Cardiac septum (tissue), 1 donor: ENCODE measurements around the gene MSLN. TPM values are rescaled to one million over a fixed set of nuclear protein-coding genes. Genes with fewer than 3 reads are reported as not detected.

Experiments used
- DNase-seq: peaks from one replicate; pipeline ENCODE4 v3.0.0-alpha.2; 2020; ENCODE audit warnings: low spot score
- intact Hi-C: fragments of 100-400 bp; cut with DNase I; formaldehyde crosslinking; loops from one replicate; pipeline ENCODE4 v1.14.0; 2022
- total RNA-seq: library from RNA; stranded (reverse); fragmentation: NEBNext Ultra II Directional; extraction: Animal tissue kit (Norgen Biotek cat#: 25700); gene quantifications from one replicate; pipeline ENCODE4 v1.2.1, GENCODE V29; 2021
- donor health status: DM: no; HTN: no; CAD: no.

MSLN gene
- total RNA-seq, 1 donor from 2014 or later: not detected

- DNase-seq: no peak
- intact Hi-C loops: no loop called here
Measured at GRCh38 chr16:799111-799947, 38.8 kb downstream of the MSLN start.

- intact Hi-C loops: no loop called here
- DNase-seq: no peak
Measured at GRCh38 chr16:799948-800833, 39.7 kb downstream of the MSLN start, which contains the start of gene GNG13. Gene GNG13, minus strand, starts transcription at chr16:800734. Its CDS starts 1,657 bp downstream, at chr16:799077.

GRCh38 chr16:800834-801511 lies 40.4 kb downstream of the MSLN start:
- intact Hi-C loops: no loop called here

GRCh38 chr16:801584-802363 lies 41.2 kb downstream of the MSLN start:
- intact Hi-C loops: no loop called here
- DNase-seq: no peak

More at GRCh38 chr16:800834-801511, 40.4 kb downstream of the MSLN start:
- no peak for DNase-seq

- intact Hi-C loops: no loop called here
Measured at GRCh38 chr16:802461-802860, 41.9 kb downstream of the MSLN start.

GRCh38 chr16:802914-803753 lies 42.6 kb downstream of the MSLN start:
- intact Hi-C loops: no loop called here
- DNase-seq: no peak

More at GRCh38 chr16:802461-802860, 41.9 kb downstream of the MSLN start:
- DNase-seq: no peak

GRCh38 chr16:803754-804080 lies 43.2 kb downstream of the MSLN start:
- intact Hi-C loops: no loop called here

GRCh38 chr16:804193-805048 lies 43.9 kb downstream of the MSLN start:
- intact Hi-C loops: no loop called here
- DNase-seq: no peak

More at GRCh38 chr16:803754-804080, 43.2 kb downstream of the MSLN start:
- no peak for DNase-seq

GRCh38 chr16:805474-805873 lies 44.9 kb downstream of the MSLN start:
- no peak for DNase-seq
- intact Hi-C loops: no loop called here

GRCh38 chr16:807347-808084 lies 47.0 kb downstream of the MSLN start:
- DNase-seq: peak; percentile 97
- intact Hi-C loops: no loop called here

GRCh38 chr16:808085-808386 lies 47.5 kb downstream of the MSLN start:
- intact Hi-C loops: no loop called here
- no peak for DNase-seq

- intact Hi-C loops: loop anchor here (10.0 kb wide), 1 partner anchor 381 kb away; no protein-coding TSS in a partner anchor
Measured at GRCh38 chr16:813204-813915, 52.8 kb downstream of the MSLN start.

GRCh38 chr16:813916-814412 lies 53.4 kb downstream of the MSLN start:
- intact Hi-C loops: loop anchor here (1.0 to 10.0 kb wide), 2 partner anchors 241 to 381 kb away; no protein-coding TSS in a partner anchor

More at GRCh38 chr16:813204-813915, 52.8 kb downstream of the MSLN start:
- no peak for DNase-seq

GRCh38 chr16:814974-815373 lies 54.4 kb downstream of the MSLN start:
- no peak for DNase-seq

More at GRCh38 chr16:813916-814412, 53.4 kb downstream of the MSLN start:
- DNase-seq: no peak

GRCh38 chr16:815861-816260 lies 55.3 kb downstream of the MSLN start:
- no peak for DNase-seq
- intact Hi-C loops: loop anchor here (10.0 kb wide), 1 partner anchor 379 kb away; no protein-coding TSS in a partner anchor

More at GRCh38 chr16:814974-815373, 54.4 kb downstream of the MSLN start:
- intact Hi-C loops: loop anchor here (1.0 to 10.0 kb wide), 2 partner anchors 240 to 380 kb away; no protein-coding TSS in a partner anchor
